GM21786 (cell line): ENCODE measurements around the gene CER1.

Source experiments
- ATAC-seq: cut with Tn5 transposase; IDR thresholded peaks from one replicate; pipeline ENCODE4 v1.9.1; 2021; ENCODE audit not compliant: unreplicated experiment

Gene CER1

GRCh38 chr9:14722391-14723035 is at the start of gene CER1:
Gene CER1, minus strand, starts transcription at chr9:14722733. Its CDS starts 61 bp downstream, at chr9:14722672.
- ATAC-seq: no peak

- ATAC-seq: no peak
Measured at GRCh38 chr9:14770592-14770991, 48.1 kb upstream of the CER1 start.

GRCh38 chr9:14769230-14769571 is 46.7 kb upstream of the CER1 start:
- ATAC-seq: no peak

- ATAC-seq: no peak
Measured at GRCh38 chr9:14768405-14769229, 46.1 kb upstream of the CER1 start.

GRCh38 chr9:14766299-14766698 is 43.8 kb upstream of the CER1 start:
- no peak for ATAC-seq

- ATAC-seq: no peak
Measured at GRCh38 chr9:14761584-14761983, 39.1 kb upstream of the CER1 start.

- ATAC-seq: no peak
Measured at GRCh38 chr9:14760060-14760459, 37.5 kb upstream of the CER1 start.

- ATAC-seq: no peak
Measured at GRCh38 chr9:14756291-14756690, 33.8 kb upstream of the CER1 start.

GRCh38 chr9:14752871-14753270 is 30.3 kb upstream of the CER1 start:
- ATAC-seq: no peak

- no peak for ATAC-seq
Measured at GRCh38 chr9:14752271-14752670, 29.7 kb upstream of the CER1 start.

GRCh38 chr9:14750821-14751220 is 28.3 kb upstream of the CER1 start:
- no peak for ATAC-seq

- no peak for ATAC-seq
Measured at GRCh38 chr9:14749741-14750211, 27.2 kb upstream of the CER1 start.

GRCh38 chr9:14748373-14748772 is 25.8 kb upstream of the CER1 start:
- ATAC-seq: no peak

GRCh38 chr9:14747111-14747510 is 24.6 kb upstream of the CER1 start:
- ATAC-seq: no peak

GRCh38 chr9:14746626-14747025 is 24.1 kb upstream of the CER1 start:
- no peak for ATAC-seq

GRCh38 chr9:14744768-14745167 is 22.2 kb upstream of the CER1 start:
- no peak for ATAC-seq

- peak; percentile 99 for ATAC-seq
Measured at GRCh38 chr9:14741369-14741768, 18.8 kb upstream of the CER1 start.

- no peak for ATAC-seq
Measured at GRCh38 chr9:14733133-14733532, 10.6 kb upstream of the CER1 start.

- no peak for ATAC-seq
Measured at GRCh38 chr9:14731294-14731981, 8.9 kb upstream of the CER1 start.

GRCh38 chr9:14730461-14730898 is 7.9 kb upstream of the CER1 start:
- ATAC-seq: no peak

- no peak for ATAC-seq
Measured at GRCh38 chr9:14723301-14723700, 768 bp upstream of the CER1 start.
